ENCODE measurements around the gene SNRNP40. TPM values are rescaled to one million over a fixed set of nuclear protein-coding genes. Genes with fewer than 3 reads are reported as not detected.

The SNRNP40 gene
- total and polyA plus RNA-seq, 10 of the 15 experiments (the other 5 are each of a cell fraction or from before 2014, with no cell fraction given) = 34.9 to 212 (median 115) TPM

- Histone ChIP-seq H3K9me3 (replicated peaks; ENCODE audit: control insufficient read depth, insufficient read depth, low read length) (no peaks in the 10 kb centered on the region), H4K20me1 (ENCODE audit: control insufficient read depth, insufficient read depth) (no peaks in the 10 kb centered on the region), H3K9ac (ENCODE audit: control insufficient read depth, insufficient read depth, low read length) (no peak overlapping the region), H3K27me3 (replicated peaks in 1 of 2; ENCODE audit: control insufficient read depth in 2 of 2, insufficient read depth in 2 of 2, low read length in 1 of 2) (no peaks in the 10 kb centered on the region), H3K4me1 (ENCODE audit: control insufficient read depth, insufficient read depth, low read length) (no peaks in the 10 kb centered on the region), H2AFZ (ENCODE audit: control insufficient read depth, low read depth, low read length) (no peak overlapping the region), H3K79me2 (ENCODE audit: control insufficient read depth, insufficient read depth, low read length) (no peaks in the 10 kb centered on the region), H3K4me2 (ENCODE audit: control insufficient read depth, insufficient read depth) (no peak overlapping the region), H3K27ac (ENCODE audit: control insufficient read depth, insufficient read depth) (no peak overlapping the region), H3K4me3 (no peak overlapping the region), H3K36me3 (ENCODE audit: control insufficient read depth in 2 of 2, insufficient read depth in 2 of 2, low read length in 1 of 2) (peaks cover 0 to 10% of the 10 kb centered on the region in 2 experiments; a peak in 1 of 4 replicates)
- in situ Hi-C loops (cut with MboI) (no loop called here), intact Hi-C loops (cut with micrococcal nuclease; ENCODE audit: unreplicated experiment) (no loop called here)
- no peak for ATAC-seq
- RAD21 ChIA-PET (ENCODE audit: unreplicated experiment) = no interaction called here
- BruUV-seq (replicated peaks) = no TSS peak
- POLR2A ChIA-PET = interaction anchor here (1.2 kb wide), 1 partner anchor 12 kb away, joined by 5 read pairs; no protein-coding TSS in a partner anchor
- FAIRE-seq = no peak
- SMC1A ChIA-PET (ENCODE audit: uncharacterized antibody, unreplicated experiment) = no interaction called here
- CTCF ChIA-PET = no interaction called here
- 97% methylated on average over 4 of the region's 4 CpGs for WGBS (ENCODE audit: insufficient coverage, insufficient replicate concordance, low lambda C conversion rate, missing lambda C conversion rate)
- TF ChIP-seq EZH2 (IDR thresholded peaks at IDR 0.05; ENCODE audit: borderline replicate concordance, control insufficient read depth, low read depth, low read length) (no peak), SMC3 (IDR thresholded peaks at IDR 0.05; ENCODE audit: borderline replicate concordance, low read length) (no peak), ESRRA (IDR thresholded peaks at IDR 0.05; ENCODE audit: low read length) (no peak), RAD21 (IDR thresholded peaks at IDR 0.05; ENCODE audit: insufficient read depth, low read depth, low read length) (no peak), ZNF217 (IDR thresholded peaks at IDR 0.05) (no peak)
- no peak for DNase-seq (ENCODE audit: low read depth, low spot score)
These were observed 13.6 kb upstream of the SNRNP40 start for GRCh38 chr1:31310198-31310597.

- BruUV-seq (replicated peaks) = no TSS peak
- RAD21 ChIA-PET (ENCODE audit: unreplicated experiment) = no interaction called here
- no peak for FAIRE-seq
These were observed 11.4 kb upstream of the SNRNP40 start for GRCh38 chr1:31308036-31308435.

More at GRCh38 chr1:31308036-31308435, 11.4 kb upstream of the SNRNP40 start:
- H3K4me2 ChIP-seq (ENCODE audit: control insufficient read depth, insufficient read depth) = no peak overlapping the region
- H3K4me1 ChIP-seq (ENCODE audit: control insufficient read depth, insufficient read depth, low read length) = no peaks in the 10 kb centered on the region
- ChIA-PET CTCF (no interaction called here), SMC1A (ENCODE audit: uncharacterized antibody, unreplicated experiment) (interaction anchor here (1.1 to 1.2 kb wide), 4 partner anchors 10 to 21 kb away, joined by 3 to 5 read pairs (median 3); partner anchors contain the start of genes SNRNP40 and ZCCHC17), POLR2A (interaction anchor here (1.7 kb wide), 1 partner anchor 10 kb away, joined by 4 read pairs; no protein-coding TSS in a partner anchor)
- no peak overlapping the region for H3K9ac ChIP-seq (ENCODE audit: control insufficient read depth, insufficient read depth, low read length)
- peaks cover 0 to 7% of the 10 kb centered on the region in 2 experiments; a peak in 1 of 4 replicates for H3K36me3 ChIP-seq (ENCODE audit: control insufficient read depth in 2 of 2, insufficient read depth in 2 of 2, low read length in 1 of 2)
- intact Hi-C loops (cut with micrococcal nuclease; ENCODE audit: unreplicated experiment) = no loop called here
- H3K27ac ChIP-seq (ENCODE audit: control insufficient read depth, insufficient read depth) = no peak overlapping the region
- H3K4me3 ChIP-seq = no peak overlapping the region
- no peaks in the 10 kb centered on the region for H3K9me3 ChIP-seq (replicated peaks; ENCODE audit: control insufficient read depth, insufficient read depth, low read length)
- no peak overlapping the region for H2AFZ ChIP-seq (ENCODE audit: control insufficient read depth, low read depth, low read length)
- no peak for TF ChIP-seq CEBPZ (IDR thresholded peaks at IDR 0.05; ENCODE audit: low read depth, low read length)
- TF ChIP-seq POLR2AphosphoS2 (IDR thresholded peaks at IDR 0.05; ENCODE audit: low read depth, low read length) = no peak
- no peak for TF ChIP-seq STAT1 (conservative IDR thresholded peaks at IDR 0.05)
- TF ChIP-seq, protein P1, sequence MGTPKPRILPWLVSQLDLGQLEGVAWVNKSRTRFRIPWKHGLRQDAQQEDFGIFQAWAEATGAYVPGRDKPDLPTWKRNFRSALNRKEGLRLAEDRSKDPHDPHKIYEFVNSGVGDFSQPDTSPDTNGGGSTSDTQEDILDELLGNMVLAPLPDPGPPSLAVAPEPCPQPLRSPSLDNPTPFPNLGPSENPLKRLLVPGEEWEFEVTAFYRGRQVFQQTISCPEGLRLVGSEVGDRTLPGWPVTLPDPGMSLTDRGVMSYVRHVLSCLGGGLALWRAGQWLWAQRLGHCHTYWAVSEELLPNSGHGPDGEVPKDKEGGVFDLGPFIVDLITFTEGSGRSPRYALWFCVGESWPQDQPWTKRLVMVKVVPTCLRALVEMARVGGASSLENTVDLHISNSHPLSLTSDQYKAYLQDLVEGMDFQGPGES (IDR thresholded peaks at IDR 0.05) = no peak
- TF ChIP-seq FOXM1 (IDR thresholded peaks at IDR 0.05; ENCODE audit: low read depth, low read length) = no peak
- TF ChIP-seq ASH2L (IDR thresholded peaks at IDR 0.05; ENCODE audit: borderline replicate concordance, low read depth) = no peak
- no peak for TF ChIP-seq GABPA (IDR thresholded peaks at IDR 0.05; ENCODE audit: low read depth)
- H4K20me1 ChIP-seq (ENCODE audit: control insufficient read depth, insufficient read depth) = no peaks in the 10 kb centered on the region
- ATAC-seq = no peak
- no peak for DNase-seq (ENCODE audit: low read depth, low spot score)
- H3K27me3 ChIP-seq (replicated peaks in 1 of 2; ENCODE audit: control insufficient read depth in 2 of 2, insufficient read depth in 2 of 2, low read length in 1 of 2) = no peaks in the 10 kb centered on the region
- in situ Hi-C loops (cut with MboI) = no loop called here
- no peaks in the 10 kb centered on the region for H3K79me2 ChIP-seq (ENCODE audit: control insufficient read depth, insufficient read depth, low read length)
- WGBS (ENCODE audit: insufficient coverage, insufficient replicate concordance, low lambda C conversion rate, missing lambda C conversion rate) = 0% methylated on average over 1 of the region's 1 CpG

Measured in GM12878 (cell line).